CD4-positive, alpha-beta T cell treated with Interleukin-1 beta for 1 hour (primary cell): ENCODE results near the gene PRR19.
"Not testable (repeated sequence)": the region's sequence is repeated elsewhere in the genome, so short reads cannot be mapped to it uniquely, and the experiment has no call there.

Source experiments
- DNase-seq, 2 donors: peaks; one replicate each; pipeline ENCODE4 v3.0.0-alpha.2; 2020 to 2022

The PRR19 gene, protein sequence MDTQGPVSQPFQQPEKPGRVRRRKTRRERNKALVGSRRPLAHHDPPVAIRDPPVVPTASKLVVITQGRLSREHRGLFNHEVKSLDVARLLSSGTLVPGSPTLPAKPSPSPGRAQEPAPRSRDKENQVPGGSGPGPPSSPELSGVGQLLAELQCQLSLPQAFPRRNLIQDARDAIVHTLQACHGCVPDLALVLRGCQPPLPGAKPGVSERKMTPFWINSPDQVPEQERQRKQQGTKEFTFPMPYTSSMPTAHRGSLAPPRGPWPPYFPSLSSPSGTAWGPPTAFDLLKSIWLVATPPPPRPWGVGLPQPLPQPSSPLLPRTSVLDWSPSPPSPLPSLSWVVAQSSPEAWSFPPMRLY

DNA sequence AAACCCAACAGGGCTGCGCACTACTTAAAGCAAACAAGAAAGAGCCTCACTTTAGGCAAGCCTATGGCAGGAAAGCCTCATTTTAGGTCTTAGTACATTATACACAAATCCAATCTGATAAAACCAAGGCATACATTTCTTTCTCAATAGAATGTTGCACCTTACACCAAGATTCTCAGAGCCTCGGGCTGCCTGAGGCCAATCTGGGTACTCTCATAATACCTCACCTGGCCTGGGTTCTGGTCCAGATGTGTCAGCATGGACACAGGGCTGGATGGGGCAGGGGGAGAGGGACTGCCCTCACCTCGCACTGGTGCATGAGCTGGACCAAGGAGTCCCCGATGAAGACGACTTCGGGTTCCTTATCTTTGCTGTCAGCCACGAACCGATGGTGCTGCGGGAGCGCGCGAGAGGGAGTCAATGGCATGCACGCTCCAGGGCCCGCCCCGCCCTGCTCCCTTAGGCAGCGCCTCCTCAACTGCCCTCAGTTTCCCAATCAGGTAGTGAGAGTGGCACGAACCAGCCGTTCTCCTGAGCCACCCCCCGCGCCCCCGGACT, at the start of gene PRR19:
Gene PRR19 (plus strand): TSS at position 487 of the 558 bp plus-strand sequence. CDS start 7,453 bp downstream, outside the sequence.
- DNase-seq: no peak

DNA sequence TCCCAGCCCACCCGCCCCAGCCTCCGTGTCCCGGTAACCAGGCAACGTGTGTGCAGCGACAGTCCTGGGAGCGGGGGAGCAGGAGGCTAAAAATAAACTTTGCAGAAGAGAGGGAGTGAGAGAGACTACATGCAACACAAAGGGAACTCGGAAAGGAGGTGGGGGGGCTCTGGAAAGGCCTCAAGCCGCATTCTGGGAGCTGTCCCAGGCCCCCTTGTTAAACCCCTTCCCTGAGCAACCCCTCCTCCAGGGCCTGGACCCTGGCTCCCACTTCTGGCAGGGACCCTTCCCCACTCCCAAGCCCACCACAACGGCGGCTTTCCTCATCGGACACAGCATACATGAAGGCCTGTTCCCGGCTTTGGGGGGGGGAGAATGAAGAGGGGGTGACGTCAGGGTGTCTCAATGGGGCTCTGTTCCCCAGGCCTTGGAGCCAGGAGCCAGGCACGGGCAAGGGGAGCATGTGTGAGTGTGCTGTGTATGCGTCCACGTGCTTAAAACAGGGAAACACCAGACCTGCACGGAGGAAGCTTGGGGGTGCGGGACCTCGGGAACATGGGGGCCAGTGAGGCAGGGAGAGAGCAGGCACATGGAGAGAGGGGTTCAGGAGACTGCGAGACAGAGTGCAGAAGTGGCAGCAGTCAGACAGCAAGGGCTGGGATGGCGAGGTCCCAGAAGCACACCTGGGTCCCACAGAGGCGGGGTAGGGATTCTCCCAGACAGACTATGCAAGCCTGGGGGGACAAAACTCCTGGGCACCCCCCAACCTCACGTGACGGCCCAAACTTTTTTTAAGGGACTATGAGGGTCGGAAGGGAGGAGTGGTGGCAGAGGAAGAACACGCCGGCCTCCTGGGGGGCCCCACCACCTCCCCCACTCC, 49.3 kb upstream of the PRR19 start:
- peak; percentile 27 to 34 for DNase-seq

DNA sequence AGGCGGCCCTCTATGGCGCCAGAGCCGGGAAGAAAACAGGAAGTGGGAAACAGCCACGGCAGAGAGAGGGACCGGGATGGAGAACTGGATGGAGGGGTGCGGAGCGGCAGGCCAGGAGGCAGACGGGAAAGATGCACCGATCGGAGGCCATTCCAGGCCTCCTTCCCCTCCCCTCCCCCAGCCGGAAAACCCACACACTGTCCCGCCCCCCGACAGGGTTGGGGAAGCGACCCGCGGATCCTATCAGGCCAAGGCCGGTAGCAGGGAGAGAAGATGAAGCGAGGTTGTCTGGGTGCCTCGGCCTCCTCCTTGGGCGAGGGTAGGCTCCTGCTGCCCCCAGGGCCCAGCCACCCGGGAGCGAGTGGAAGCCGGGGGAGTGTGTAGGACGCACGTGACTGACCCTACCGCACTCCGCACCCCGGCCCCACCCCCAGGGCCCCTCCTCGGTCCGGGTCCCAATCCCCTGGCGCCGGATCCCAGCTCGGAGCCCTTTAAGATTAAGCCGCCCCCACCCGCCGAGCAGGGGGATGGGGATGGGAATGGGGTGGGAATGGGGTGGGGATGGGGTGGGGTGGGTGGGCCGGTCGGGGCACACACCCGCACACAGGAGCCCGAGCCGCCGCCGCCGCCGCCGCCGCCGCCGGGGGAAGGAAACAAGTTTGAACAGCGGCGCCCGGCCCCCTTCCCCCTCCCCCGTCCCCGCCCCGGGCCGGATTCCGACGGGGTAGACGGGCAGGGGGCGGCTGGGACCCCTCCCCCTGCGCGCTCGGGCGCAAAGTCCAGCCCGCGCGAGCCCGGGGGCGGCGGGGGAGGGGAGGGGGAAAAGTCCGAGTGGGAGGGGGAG, 48.5 kb upstream of the PRR19 start:
- DNase-seq: peak; percentile 57 to 63

DNA sequence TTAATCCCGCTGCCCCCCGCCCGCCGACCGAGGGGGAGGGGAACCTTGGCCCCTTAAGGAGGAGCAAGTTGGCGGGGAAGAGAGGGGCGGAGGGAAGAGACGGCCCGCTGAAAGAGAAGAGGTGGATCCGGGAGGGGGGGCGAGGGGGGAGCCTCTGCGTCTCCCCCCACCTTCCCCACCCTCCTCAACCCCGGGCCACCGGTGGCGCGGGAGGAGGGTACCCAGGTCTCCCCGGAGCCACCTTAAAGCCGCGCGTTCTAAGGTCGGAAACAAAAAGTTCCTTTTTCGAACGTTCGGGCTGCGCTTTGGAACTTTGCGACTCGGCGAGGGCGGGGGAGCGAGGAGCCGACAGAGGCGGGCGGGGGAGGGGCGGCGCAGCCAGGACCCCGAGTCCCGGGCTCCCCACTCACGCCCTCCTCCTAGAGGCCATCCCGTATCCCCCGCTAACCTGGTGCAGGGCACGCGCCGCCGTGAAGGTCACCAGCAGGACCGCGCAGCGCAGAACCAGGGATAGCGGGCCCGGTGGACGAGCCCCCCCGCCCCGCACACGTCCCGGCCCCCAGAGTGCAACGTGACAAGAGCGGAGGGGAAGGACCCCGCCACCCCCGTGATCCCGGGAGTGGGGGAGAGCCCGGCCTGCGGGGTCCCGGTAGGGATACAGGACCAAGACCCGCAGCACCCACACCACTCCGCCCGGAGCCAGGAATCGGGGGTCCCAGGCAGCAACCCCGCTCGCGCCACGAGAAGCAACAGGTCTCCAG, 47.7 kb upstream of the PRR19 start:
- DNase-seq: peak; percentile 78 to 79

DNA sequence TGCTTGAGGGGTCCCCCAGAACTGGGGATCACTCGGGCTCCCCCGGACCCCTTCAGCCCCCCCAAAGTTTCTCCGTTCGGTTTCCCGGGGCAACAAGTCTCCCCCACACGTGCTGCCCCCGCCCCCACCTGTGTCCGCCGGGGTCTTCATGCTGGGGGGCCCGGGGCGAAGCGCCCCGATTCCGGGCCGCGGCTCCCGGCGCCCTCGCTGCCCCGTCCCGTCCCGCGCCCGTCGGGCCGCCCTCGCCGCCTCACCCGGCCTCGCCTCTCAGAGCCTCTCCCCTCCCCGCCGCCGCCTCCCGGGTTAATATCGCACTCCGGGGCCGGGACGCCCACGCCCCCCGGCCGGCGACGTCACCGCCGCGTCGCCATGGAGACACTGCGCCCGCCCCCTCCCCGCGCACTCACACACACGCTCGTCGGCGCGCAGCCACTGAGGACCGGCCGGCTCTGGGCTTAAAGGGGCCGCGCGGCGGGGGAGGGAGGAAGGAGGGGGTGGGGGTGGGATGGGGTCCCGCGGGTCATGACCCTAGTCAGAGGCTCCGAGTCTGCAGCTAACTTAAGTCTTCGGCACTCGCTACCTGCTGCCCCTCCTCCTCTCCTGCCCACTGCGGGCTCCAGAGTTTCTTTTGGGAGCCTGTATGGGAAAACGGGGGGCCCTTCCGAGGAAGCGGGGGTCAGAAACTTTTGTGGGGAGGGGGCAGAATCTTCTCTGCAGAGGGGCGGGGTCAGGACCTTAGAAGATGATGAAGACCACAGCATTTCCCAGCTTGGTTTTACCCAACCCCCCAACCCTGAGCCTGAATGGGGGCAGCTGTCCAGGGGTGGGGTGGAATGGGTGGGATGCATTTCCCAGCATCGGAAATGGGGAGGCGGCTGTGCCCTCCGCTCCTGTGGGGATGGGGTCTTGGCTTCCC, 46.8 kb upstream of the PRR19 start, which contains the start of gene ERF:
Gene ERF (minus strand): TSS at position 279 of the 916 bp plus-strand sequence. CDS start 129 bp downstream, at position 150.
- peak; percentile 95 to 96 for DNase-seq

DNA sequence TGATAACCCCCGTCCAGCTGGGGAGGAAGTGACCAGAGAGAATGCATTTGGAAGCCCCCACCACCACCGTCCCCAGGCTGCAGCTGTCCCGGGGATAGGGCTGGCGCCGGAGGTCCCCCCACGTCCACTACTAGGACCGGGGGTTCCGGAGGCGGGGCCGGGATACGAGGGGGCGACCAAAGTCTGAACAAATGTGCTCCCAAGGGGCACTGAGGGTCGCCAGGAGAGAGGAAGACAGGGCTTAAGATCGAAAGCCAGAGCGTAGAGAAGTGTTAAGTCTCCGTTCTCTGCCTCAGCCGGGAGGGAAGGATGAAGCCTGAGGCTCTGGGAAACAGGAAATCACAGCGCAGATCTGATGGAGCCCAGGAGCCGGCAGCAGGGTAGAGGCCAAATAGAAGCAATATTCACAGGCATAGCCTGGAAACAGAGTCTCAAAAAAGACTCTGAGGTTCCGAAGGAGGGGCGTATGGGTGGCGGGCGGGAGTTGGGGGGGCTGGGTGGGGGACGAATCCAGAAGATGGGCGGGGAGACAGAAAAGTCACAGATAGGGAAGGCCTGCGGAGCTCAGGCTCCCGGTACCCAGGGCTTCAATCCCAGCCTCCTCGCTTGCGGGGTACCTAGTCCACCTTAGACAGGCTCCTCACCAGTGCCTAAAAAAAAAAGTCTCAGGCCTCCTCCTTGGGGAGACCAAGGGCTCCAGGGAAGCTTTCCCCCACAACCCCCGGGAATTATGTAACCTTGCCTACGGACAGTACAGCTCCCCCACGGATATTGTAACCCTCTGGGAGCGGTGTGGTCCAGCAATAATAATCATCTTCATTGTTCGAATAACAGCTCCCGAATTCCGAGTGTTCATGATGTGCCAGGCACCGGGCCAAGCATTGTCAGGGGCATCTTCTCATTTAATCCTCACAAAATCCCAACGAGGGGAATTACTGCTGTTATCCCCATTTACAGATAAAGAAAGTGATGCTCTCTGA, 45.9 kb upstream of the PRR19 start:
- no peak for DNase-seq

DNA sequence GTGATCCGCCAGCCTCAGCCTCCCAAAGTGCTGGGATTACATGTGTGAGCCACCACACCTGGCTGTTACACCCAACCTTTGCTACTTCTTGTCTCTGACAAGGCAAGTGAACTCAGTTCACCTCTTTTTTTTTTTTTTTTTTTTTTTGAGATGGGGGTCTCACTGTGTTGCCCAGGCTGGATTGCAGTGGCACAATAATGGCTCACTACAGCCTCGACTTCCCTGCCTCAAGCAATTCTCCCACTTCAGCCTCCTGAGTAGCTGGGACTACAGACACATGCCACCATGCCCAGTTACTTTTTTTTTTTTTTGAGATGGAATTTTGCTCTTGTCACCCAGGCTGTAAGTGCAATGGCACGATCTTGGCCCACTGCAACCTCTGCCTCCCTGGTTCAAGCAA, 44.1 kb upstream of the PRR19 start:
- DNase-seq: not testable (repeated sequence)

DNA sequence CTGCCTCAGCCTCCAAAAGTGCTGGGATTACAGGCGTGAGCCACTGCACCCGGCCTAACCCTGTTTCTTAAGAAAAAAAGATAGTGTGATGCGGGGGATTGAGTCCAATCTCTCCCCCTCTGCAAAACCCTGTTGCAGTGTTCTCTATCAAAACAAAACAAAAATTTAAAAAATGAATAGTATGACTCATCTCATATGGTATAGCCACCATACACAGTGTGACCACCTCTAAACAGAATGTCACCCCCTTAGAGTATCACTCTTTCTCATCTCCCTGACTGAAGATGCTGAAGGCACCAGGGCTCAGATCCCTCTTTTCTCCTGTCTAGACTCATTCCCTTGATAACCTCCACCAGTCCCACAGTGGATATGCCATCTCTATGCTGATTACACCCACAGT, 40.2 kb upstream of the PRR19 start:
- DNase-seq: no peak

DNA sequence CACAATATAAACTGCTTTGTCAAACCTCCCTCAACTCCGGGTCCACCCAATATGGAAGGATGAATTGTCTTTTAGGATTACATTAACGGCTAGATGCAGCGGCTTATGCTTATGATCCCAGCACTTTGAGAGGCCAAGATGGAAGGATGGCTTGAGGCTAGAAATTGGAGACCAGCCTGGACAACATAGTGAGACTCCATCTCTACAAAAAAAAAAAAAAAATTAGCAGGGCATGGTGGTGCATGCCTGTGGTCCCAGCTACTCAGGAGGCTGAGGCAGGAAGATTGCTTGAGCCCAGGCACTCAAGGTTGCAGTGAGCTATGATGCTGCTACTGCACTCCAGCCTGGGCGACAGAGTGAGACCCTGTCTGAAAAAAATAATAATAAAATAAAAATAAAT, 35.8 kb upstream of the PRR19 start:
- DNase-seq: not testable (repeated sequence)

DNA sequence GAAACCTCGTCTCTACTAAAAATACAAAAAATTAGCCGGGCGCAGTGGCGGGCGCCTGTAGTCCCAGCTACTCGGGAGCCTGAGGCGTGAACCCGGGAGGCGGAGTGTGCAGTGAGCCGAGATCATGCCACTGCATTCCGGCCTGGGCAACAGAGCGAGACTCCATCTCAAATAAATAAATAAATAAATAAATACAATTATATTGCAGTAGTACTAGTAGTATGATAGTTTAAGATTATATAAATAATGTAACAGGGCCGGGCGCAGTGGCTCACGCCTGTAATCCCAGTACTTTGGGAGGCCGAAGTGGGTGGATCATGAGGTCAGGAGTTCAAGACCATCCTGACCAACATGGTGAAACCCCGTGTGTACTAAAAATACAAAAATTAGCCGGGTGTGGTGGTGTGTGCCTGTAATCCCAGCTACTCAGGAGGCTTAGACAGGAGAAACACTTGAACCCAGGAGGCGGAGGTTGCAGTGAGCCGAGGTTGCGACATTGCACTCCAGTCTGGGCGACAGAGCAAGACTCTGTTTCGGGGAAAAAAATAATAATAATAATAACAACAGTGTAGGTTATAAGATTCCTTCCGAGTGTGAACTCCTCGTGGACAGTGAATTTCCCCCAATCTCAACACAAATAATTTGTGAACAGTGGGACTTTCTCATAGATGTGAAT, 34.9 kb upstream of the PRR19 start:
- not testable (repeated sequence) for DNase-seq

DNA sequence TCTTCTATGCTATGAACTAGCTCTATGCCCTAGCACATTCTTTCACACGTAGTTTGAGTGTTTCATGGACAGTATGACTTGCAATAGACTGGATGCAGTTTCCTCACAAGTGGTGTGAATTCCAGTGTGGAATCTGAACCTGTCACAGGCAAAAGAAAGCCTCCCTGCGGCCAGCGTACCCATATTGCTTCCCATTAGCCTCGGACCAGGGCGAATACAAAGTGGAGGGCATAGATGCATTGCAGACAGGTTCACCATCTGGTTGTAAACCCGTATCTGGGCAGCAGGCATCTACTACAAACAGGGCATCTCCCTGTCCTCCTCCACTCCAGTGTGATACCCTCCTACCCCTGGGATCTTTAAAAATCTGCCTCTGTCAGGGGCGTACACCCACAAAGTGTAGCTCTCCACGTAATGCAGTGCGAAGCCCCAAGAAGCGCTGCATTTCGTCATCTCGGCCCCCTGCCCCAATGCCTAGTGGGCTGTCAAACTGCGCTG, 34.2 kb upstream of the PRR19 start:
- DNase-seq: no peak

DNA sequence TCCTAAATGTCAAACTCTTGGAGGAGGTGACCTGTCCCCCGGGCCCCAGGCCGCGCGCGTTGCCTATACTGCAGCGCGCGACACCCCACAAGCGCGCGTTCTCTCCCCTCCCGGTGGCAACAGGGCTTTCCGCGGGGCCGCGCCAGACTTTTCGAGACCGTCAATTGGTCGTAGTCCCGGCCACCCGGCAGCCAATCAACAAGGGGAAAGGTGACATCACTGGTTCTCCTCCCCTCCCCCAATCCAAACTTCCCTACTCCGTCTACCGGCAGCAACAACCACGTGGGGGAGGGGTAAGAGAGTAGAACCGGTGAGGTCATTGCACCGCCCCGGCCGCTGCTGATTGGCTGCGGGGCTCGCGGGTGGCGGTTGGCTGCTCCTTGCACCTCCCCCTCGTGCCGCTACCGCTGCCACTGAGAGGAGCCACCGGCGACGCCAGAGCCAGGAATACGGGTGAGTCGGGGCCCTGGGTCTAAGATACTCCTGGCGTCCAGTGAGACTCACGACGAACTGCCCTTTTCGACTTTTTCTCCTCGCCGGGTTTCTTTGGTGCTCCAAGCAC, 33.7 kb upstream of the PRR19 start:
- DNase-seq: peak; percentile 100

DNA sequence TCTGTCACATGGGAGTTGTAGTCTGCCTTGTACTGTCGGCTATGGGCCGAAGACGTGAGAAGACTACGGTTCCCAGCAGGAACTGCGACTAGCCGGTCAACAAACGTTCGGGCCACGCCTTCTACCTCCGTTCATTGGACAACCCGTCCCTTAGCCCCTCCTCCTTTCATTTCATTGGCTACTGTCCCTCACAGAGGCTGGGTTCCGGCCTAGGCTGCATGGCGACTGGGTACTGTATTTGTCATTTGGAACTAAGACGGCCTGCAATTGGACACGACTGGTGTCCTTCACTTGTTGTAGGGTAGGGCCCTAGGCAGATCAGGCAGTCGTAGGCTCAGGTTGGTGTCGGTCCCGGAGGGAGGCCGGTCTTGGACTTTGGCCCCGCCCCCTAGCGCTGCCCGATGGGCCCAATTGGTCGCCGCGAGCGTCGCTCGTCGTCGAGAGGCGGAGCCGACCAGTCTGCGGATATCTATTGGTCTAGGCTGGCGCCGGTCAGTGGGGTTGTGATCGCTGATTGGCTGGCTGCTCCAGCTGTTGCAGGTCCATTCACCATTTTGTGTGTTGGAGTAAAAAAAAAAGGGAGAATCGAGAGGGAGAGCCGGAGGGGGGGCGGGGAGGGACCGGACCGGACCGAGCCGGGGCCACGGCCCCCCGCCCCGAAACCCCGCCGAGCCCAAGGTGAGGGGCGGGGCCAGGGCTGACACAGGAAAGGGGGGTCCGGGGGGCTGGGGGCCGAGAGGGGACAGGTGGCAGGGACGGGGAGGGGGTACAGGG, 33.0 kb upstream of the PRR19 start, which contains the start of gene CIC:
Gene CIC (plus strand): TSS at position 549 of the 774 bp plus-strand sequence. CDS start 2,532 bp downstream, outside the sequence.
- peak; percentile 100 for DNase-seq

DNA sequence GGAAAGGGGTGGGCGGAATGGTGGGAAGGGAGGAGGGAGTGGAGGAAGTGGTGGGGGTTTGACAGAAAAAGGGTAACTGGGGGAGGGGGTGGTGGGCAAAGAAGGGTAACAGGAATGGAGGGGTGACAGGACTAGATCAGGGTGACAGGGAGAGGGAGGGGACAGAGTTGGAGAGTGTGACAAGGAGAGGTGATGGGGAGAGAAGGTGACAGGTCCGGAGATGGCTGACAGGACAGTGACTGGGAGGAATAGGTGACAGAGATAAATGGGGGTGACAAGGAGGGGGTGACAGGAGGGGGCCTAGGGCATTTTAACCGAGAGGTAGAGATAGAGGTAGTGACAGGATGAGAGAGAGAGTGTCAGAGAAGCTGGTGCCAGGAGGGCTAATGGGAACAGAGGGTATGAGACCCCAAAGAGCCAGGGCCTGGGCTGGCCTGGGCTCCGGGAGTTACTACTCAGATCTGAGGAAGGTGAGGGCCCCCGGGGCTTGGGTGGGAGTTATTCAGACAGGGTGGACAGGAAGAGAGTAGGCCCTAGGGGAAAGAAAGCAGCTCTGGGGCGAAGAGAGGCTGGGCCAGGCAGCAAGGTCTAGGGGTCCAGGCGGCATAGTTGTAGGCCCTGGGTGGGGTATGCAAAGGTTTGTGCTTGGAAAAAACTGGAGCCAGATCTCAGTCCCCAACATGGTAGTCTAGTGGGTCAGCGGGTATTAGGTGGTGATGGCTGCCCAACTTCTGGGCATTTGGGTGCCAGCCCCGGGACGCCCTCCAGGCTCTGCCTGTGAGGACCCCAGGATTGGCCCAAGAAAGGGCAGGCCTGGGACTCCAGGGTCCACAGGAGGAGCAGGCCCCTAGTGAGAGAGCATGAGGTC, 32.2 kb upstream of the PRR19 start:
- DNase-seq: peak in 1 of 2 donors; percentile 56

DNA sequence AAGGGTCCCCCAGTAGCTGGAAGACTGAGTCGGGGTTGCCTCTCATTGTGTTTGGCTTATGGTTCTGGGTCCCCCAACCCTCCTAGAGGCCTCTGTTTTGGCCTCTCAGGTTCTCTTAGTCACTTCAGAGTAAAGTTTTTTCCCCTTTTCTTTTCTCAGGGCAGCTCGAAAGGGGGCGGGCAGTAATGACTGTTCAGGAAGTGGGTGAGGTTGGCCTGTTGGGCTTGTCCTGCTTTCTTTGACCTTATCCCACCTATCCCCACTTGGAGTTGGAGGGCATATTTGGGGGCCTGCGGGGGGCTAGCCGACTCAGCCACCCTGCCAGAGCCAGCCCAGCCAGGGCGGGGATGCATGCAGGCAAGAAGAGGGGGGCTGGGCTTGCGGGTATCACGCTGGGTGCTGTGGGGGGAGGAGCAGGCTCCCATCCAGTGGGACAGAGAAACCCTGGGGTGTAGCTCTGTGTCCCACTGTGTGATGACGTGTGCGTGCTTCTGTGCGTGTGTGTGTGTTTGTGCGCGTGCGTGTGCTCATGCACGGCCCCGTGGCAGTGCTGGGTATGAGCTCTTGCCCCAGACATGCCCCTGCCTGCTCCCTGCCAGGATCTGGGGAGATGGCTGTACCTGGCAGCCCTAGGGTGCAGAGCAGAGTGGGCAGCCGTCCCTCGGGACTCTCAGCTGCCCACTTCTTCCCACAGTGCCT, 31.4 kb upstream of the PRR19 start:
- peak; percentile 85 to 86 for DNase-seq
